Measurements from ENCODE around the gene KIR3DL2.

GRCh38 chr19:54883228-54883627, 33.0 kb downstream of the KIR3DL2 start:
- TF ChIP-seq, protein P1, sequence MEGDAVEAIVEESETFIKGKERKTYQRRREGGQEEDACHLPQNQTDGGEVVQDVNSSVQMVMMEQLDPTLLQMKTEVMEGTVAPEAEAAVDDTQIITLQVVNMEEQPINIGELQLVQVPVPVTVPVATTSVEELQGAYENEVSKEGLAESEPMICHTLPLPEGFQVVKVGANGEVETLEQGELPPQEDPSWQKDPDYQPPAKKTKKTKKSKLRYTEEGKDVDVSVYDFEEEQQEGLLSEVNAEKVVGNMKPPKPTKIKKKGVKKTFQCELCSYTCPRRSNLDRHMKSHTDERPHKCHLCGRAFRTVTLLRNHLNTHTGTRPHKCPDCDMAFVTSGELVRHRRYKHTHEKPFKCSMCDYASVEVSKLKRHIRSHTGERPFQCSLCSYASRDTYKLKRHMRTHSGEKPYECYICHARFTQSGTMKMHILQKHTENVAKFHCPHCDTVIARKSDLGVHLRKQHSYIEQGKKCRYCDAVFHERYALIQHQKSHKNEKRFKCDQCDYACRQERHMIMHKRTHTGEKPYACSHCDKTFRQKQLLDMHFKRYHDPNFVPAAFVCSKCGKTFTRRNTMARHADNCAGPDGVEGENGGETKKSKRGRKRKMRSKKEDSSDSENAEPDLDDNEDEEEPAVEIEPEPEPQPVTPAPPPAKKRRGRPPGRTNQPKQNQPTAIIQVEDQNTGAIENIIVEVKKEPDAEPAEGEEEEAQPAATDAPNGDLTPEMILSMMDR (IDR thresholded peaks at IDR 0.05; ENCODE audit: insufficient read depth, low read depth, low read length), result no peak
- no peak for TF ChIP-seq EZH2 (IDR thresholded peaks at IDR 0.05; ENCODE audit: insufficient read depth, low read length)
